Hepatocyte (in vitro differentiated cells): ENCODE data around the gene ZNF280D. TPM values are rescaled to one million over a fixed set of nuclear protein-coding genes. Genes with fewer than 3 reads are reported as not detected.

Experiments used
- DNase-seq: peaks from one replicate; pipeline ENCODE4 v3.0.0-alpha.2; 2016; ENCODE audit warnings: low spot score
- H2AFZ ChIP-seq: fragments of 200-600 bp; sonication (generic); 2 replicates; pipeline ENCODE4 v1.6.0; 2016; ENCODE audit warnings: antibody characterized with exemption, mild to moderate bottlenecking
- H3K27ac ChIP-seq: fragments of 200-600 bp; sonication (generic); 2 replicates; pipeline ENCODE4 v1.5.1; 2016; ENCODE audit warnings: mild to moderate bottlenecking
- H3K27me3 ChIP-seq: fragments of 200-600 bp; sonication (generic); 2 replicates; pipeline ENCODE4 v1.6.1; 2016
- H3K36me3 ChIP-seq: fragments of 200-600 bp; sonication (generic); replicated peaks from 2 replicates; pipeline ENCODE4 v1.5.1; 2016; ENCODE audit warnings: low read depth; ENCODE audit not compliant: insufficient read depth
- H3K4me1 ChIP-seq: fragments of 200-600 bp; sonication (generic); 2 replicates; pipeline ENCODE4 v1.5.1; 2016; ENCODE audit warnings: mild to moderate bottlenecking, moderate library complexity; ENCODE audit not compliant: insufficient read depth
- H3K4me2 ChIP-seq: fragments of 200-600 bp; sonication (generic); 2 replicates; pipeline ENCODE4 v1.6.0; 2016
- H3K4me3 ChIP-seq: fragments of 200-600 bp; sonication (generic); 2 replicates; pipeline ENCODE4 v1.5.1; 2016; ENCODE audit warnings: mild to moderate bottlenecking
- H3K79me2 ChIP-seq: fragments of 200-600 bp; sonication (generic); 2 replicates; pipeline ENCODE4 v1.6.0; 2017; ENCODE audit warnings: mild to moderate bottlenecking
- H3K9me2 ChIP-seq: fragments of 200-600 bp; sonication (generic); replicated peaks from 2 replicates; pipeline ENCODE4 v1.6.0; 2017; ENCODE audit warnings: mild to moderate bottlenecking; ENCODE audit not compliant: insufficient read depth
- H3K9me3 ChIP-seq: fragments of 200-600 bp; sonication (generic); 2 replicates; pipeline ENCODE4 v1.5.1; 2016; ENCODE audit warnings: low read depth, mild to moderate bottlenecking
- H4K20me1 ChIP-seq: fragments of 200-600 bp; sonication (generic); 2 replicates; pipeline ENCODE4 v1.6.0; 2016; ENCODE audit warnings: mild to moderate bottlenecking; ENCODE audit not compliant: insufficient read depth, poor library complexity, severe bottlenecking
- CTCF ChIP-seq: fragments of 200-600 bp; sonication (generic); IDR thresholded peaks from 2 replicates; pipeline ENCODE4 v1.5.1; 2016; ENCODE audit warnings: antibody characterized with exemption, mild to moderate bottlenecking; ENCODE audit not compliant: poor library complexity
- EZH2 ChIP-seq: fragments of 200-600 bp; sonication (generic); IDR thresholded peaks from 2 replicates; pipeline ENCODE4 v1.6.1; 2016; ENCODE audit warnings: antibody characterized with exemption, mild to moderate bottlenecking, borderline replicate concordance
- EZH2phosphoT487 ChIP-seq: fragments of 200-600 bp; sonication (generic); IDR thresholded peaks from one replicate; pipeline ENCODE4 v1.6.1; 2018; ENCODE audit warnings: antibody characterized with exemption, mild to moderate bottlenecking, low read depth, moderate library complexity; ENCODE audit not compliant: unreplicated experiment, severe bottlenecking
- WGBS: methylation state at CpG from one replicate; pipeline ENCODE4 v1.1.6; 2016; ENCODE audit warnings: low lambda C conversion rate; ENCODE audit errors: missing lambda C conversion rate; 5-methylcytosine and 5-hydroxymethylcytosine counted together
- polyA plus RNA-seq: library from polyadenylated mRNA; unstranded; fragments of >200 nt; fragmentation: Nextera tagmentation; extraction: Ambion mirVana; gene quantifications from 2 replicates; pipeline ENCODE4 v1.2.1, GENCODE V29; 2016
- total RNA-seq: library from RNA; depleted of rRNA; stranded (reverse); fragments of >200 nt; gene quantifications from 2 replicates; pipeline ENCODE4 v1.2.3, GENCODE V29; 2014

ZNF280D gene
- total and polyA plus RNA-seq, 2 experiments from 2014 or later = 0.54 to 0.87 TPM

GRCh38 chr15:56675930-56676329, 57.4 kb downstream of the ZNF280D start:
- H3K4me1 ChIP-seq = peaks cover 4% of the 10 kb centered on the region
- H3K27me3 ChIP-seq = no peaks in the 10 kb centered on the region
- DNase-seq = no peak
- H3K9me2 ChIP-seq = no peaks in the 10 kb centered on the region
- H3K4me3 ChIP-seq = no peak overlapping the region
- H2AFZ ChIP-seq = no peak overlapping the region
- no peak overlapping the region for H3K4me2 ChIP-seq
- H3K27ac ChIP-seq = no peak overlapping the region
- H3K9me3 ChIP-seq = no peaks in the 10 kb centered on the region
- no peak for TF ChIP-seq EZH2phosphoT487
- TF ChIP-seq EZH2 = no peak
- no peak for TF ChIP-seq CTCF
- no peaks in the 10 kb centered on the region for H3K36me3 ChIP-seq
- 73% methylated on average over 1 of the region's 1 CpG for WGBS
- no peaks in the 10 kb centered on the region for H3K79me2 ChIP-seq
- no peaks in the 10 kb centered on the region for H4K20me1 ChIP-seq

GRCh38 chr15:56674857-56675256, 58.5 kb downstream of the ZNF280D start:
- no peak for DNase-seq
- H3K36me3 ChIP-seq = no peaks in the 10 kb centered on the region
- no peak for TF ChIP-seq CTCF
- TF ChIP-seq EZH2 = no peak
- TF ChIP-seq EZH2phosphoT487 = no peak
- no peaks in the 10 kb centered on the region for H4K20me1 ChIP-seq
- no peaks in the 10 kb centered on the region for H3K27me3 ChIP-seq
- no peak overlapping the region for H3K4me3 ChIP-seq
- no peak overlapping the region for H3K27ac ChIP-seq
- H3K79me2 ChIP-seq = no peaks in the 10 kb centered on the region
- H2AFZ ChIP-seq = no peak overlapping the region
- no peaks in the 10 kb centered on the region for H3K9me2 ChIP-seq
- H3K9me3 ChIP-seq = no peaks in the 10 kb centered on the region
- H3K4me2 ChIP-seq = no peak overlapping the region
- H3K4me1 ChIP-seq = peaks cover 4% of the 10 kb centered on the region

- H4K20me1 ChIP-seq = no peaks in the 10 kb centered on the region
- no peaks in the 10 kb centered on the region for H3K9me3 ChIP-seq
- no peaks in the 10 kb centered on the region for H3K4me1 ChIP-seq
- H3K27me3 ChIP-seq = no peaks in the 10 kb centered on the region
- H2AFZ ChIP-seq = no peak overlapping the region
- TF ChIP-seq EZH2 (no peak), EZH2phosphoT487 (no peak), CTCF (no peak)
- no peaks in the 10 kb centered on the region for H3K79me2 ChIP-seq
- H3K9me2 ChIP-seq = no peaks in the 10 kb centered on the region
- no peak overlapping the region for H3K4me3 ChIP-seq
- no peaks in the 10 kb centered on the region for H3K36me3 ChIP-seq
- H3K27ac ChIP-seq = no peak overlapping the region
- H3K4me2 ChIP-seq = no peak overlapping the region
- DNase-seq = no peak
Measured at GRCh38 chr15:56672721-56673120, 60.6 kb downstream of the ZNF280D start.

GRCh38 chr15:56667517-56667916, 65.8 kb downstream of the ZNF280D start:
- Histone ChIP-seq H3K9me2 (no peaks in the 10 kb centered on the region), H3K36me3 (no peaks in the 10 kb centered on the region), H3K4me1 (no peaks in the 10 kb centered on the region), H3K4me2 (no peak overlapping the region), H3K27ac (no peak overlapping the region), H4K20me1 (no peaks in the 10 kb centered on the region), H3K9me3 (no peaks in the 10 kb centered on the region), H3K79me2 (no peaks in the 10 kb centered on the region), H3K4me3 (no peak overlapping the region), H2AFZ (no peak overlapping the region), H3K27me3 (no peaks in the 10 kb centered on the region)
- TF ChIP-seq EZH2phosphoT487 (no peak), CTCF (no peak), EZH2 (no peak)
- 75% methylated on average over 1 of the region's 1 CpG for WGBS
- no peak for DNase-seq
